Thyroid gland (tissue), 4 donors: ENCODE data around the gene SYNJ1.

ENCODE experiments used
- CTCF ChIP-seq, 6 experiments: fragments of 200-600 bp in 3 of 6; fragments of 450-650 bp in 3 of 6; sonication (generic) in 3 of 6; IDR thresholded peaks; one replicate each; pipeline ENCODE4 v1.5.1; 2016 to 2019; ENCODE audit warnings: antibody characterized with exemption in 6 of 6, mild to moderate bottlenecking in 2 of 6, inconsistent platforms in 1 of 6, moderate library complexity in 1 of 6
- POLR2A ChIP-seq, 2 donors: fragments of 450-650 bp; IDR thresholded peaks; one replicate each; pipeline ENCODE4 v1.6.1; 2017; ENCODE audit warnings: antibody characterized with exemption in 2 of 2, mild to moderate bottlenecking in 2 of 2, moderate library complexity in 1 of 2

- TF ChIP-seq CTCF (IDR thresholded peaks at IDR 0.05) = no peak
- TF ChIP-seq POLR2A (IDR thresholded peaks at IDR 0.05) = peak; percentile 53 to 95
Observed at GRCh38 chr21:32727687-32728455, at the start of gene SYNJ1.
